Skeletal muscle tissue (tissue), 4 donors: ENCODE data around the gene CECR2. TPM values are rescaled to one million over a fixed set of nuclear protein-coding genes. Genes with fewer than 3 reads are reported as not detected.

ENCODE experiments used
- H3K27ac ChIP-seq: one replicate; pipeline ENCODE4 v1.7.0; 2013; ENCODE audit warnings: mild to moderate bottlenecking, low read depth, low read length, inconsistent platforms
- H3K27me3 ChIP-seq, 3 donors: one replicate each; pipeline ENCODE4 v1.7.0; 2013; ENCODE audit warnings: low read length in 3 of 3; ENCODE audit not compliant: control insufficient read depth in 3 of 3, insufficient read depth in 3 of 3
- H3K36me3 ChIP-seq, 3 donors: one replicate each; pipeline ENCODE4 v1.7.0; 2013; ENCODE audit warnings: low read length in 3 of 3; ENCODE audit not compliant: control insufficient read depth in 3 of 3, insufficient read depth in 3 of 3
- H3K4me1 ChIP-seq, 3 donors: one replicate each; pipeline ENCODE4 v1.7.0; 2013; ENCODE audit warnings: low read length in 3 of 3, mild to moderate bottlenecking in 3 of 3; ENCODE audit not compliant: control insufficient read depth in 3 of 3, insufficient read depth in 3 of 3
- H3K4me3 ChIP-seq, 3 donors: one replicate each; pipeline ENCODE4 v1.7.0; 2013; ENCODE audit warnings: low read length in 3 of 3
- H3K9ac ChIP-seq, 3 donors: one replicate each; pipeline ENCODE4 v1.7.0; 2013; ENCODE audit warnings: low read length in 3 of 3, mild to moderate bottlenecking in 3 of 3, moderate library complexity in 2 of 3, low read depth in 1 of 3
- H3K9me3 ChIP-seq, 3 donors: one replicate each; pipeline ENCODE4 v1.7.0; 2013; ENCODE audit warnings: low read length in 3 of 3; ENCODE audit not compliant: control insufficient read depth in 3 of 3
- total RNA-seq: library from RNA; depleted of rRNA; stranded (reverse); fragments of >200 nt; gene quantifications from one replicate; pipeline ENCODE4 v1.2.3, GENCODE V29; 2014
- donor health status: Osteomylitis.

Gene CECR2
- total RNA-seq, 1 donor from 2014 or later: 8.9 TPM

- Histone ChIP-seq H3K4me3 (no peak overlapping the region), H3K9me3 (no peaks in the 10 kb centered on the region), H3K27me3 (no peaks in the 10 kb centered on the region), H3K36me3 (no peaks in the 10 kb centered on the region), H3K9ac (peak overlapping the region in 2 of 3 donors; percentile 10 to 15), H3K27ac (peak overlapping the region; percentile 67), H3K4me1 (peaks cover 59 to 67% (median 65%) of the 10 kb centered on the region in 3 donors)
Observed at GRCh38 chr22:17472932-17473331, 103.7 kb downstream of the CECR2 start.

GRCh38 chr22:17475318-17476230 is 106.3 kb downstream of the CECR2 start:
- Histone ChIP-seq H3K36me3 (no peaks in the 10 kb centered on the region), H3K9ac (no peak overlapping the region), H3K9me3 (no peaks in the 10 kb centered on the region), H3K4me1 (peaks cover 48 to 55% (median 52%) of the 10 kb centered on the region in 3 donors), H3K4me3 (peak overlapping the region in 1 of 3 donors; percentile 4), H3K27ac (peak overlapping the region; percentile 37), H3K27me3 (no peaks in the 10 kb centered on the region)

GRCh38 chr22:17476838-17477237 is 107.6 kb downstream of the CECR2 start:
- Histone ChIP-seq H3K4me1 (peaks cover 38 to 44% (median 43%) of the 10 kb centered on the region in 3 donors), H3K27me3 (no peaks in the 10 kb centered on the region), H3K4me3 (peak overlapping the region in 2 of 3 donors; percentile 24 to 42), H3K9me3 (no peaks in the 10 kb centered on the region), H3K9ac (peak overlapping the region; percentile 16 to 43 (median 40)), H3K36me3 (no peaks in the 10 kb centered on the region), H3K27ac (peak overlapping the region; percentile 59)

- Histone ChIP-seq H3K4me3 (peak overlapping the region in 2 of 3 donors; percentile 24 to 42), H3K27me3 (no peaks in the 10 kb centered on the region), H3K36me3 (no peaks in the 10 kb centered on the region), H3K4me1 (peaks cover 32 to 39% (median 38%) of the 10 kb centered on the region in 3 donors), H3K9me3 (no peaks in the 10 kb centered on the region), H3K27ac (peak overlapping the region; percentile 59), H3K9ac (peak overlapping the region; percentile 16 to 43 (median 40))
Observed at GRCh38 chr22:17477391-17477833, 108.2 kb downstream of the CECR2 start.

- Histone ChIP-seq H3K27ac (no peak overlapping the region), H3K4me3 (no peak overlapping the region), H3K27me3 (no peaks in the 10 kb centered on the region), H3K36me3 (no peaks in the 10 kb centered on the region), H3K4me1 (peaks cover 23 to 36% (median 36%) of the 10 kb centered on the region in 3 donors), H3K9ac (no peak overlapping the region), H3K9me3 (no peaks in the 10 kb centered on the region)
Observed at GRCh38 chr22:17479135-17479534, 109.9 kb downstream of the CECR2 start.

- no peak overlapping the region for H3K27ac ChIP-seq
- no peaks in the 10 kb centered on the region for H3K36me3 ChIP-seq
Observed at GRCh38 chr22:17481424-17481823, 112.2 kb downstream of the CECR2 start.

GRCh38 chr22:17483688-17484372 is 114.6 kb downstream of the CECR2 start:
- H3K27ac ChIP-seq: peak overlapping the region; percentile 59
- H3K4me1 ChIP-seq: peaks cover 8 to 22% (median 20%) of the 10 kb centered on the region in 3 donors
- no peaks in the 10 kb centered on the region for H3K9me3 ChIP-seq
- peaks cover 0 to 3% (median 0%) of the 10 kb centered on the region in 3 donors for H3K36me3 ChIP-seq
- H3K4me3 ChIP-seq: no peak overlapping the region
- H3K27me3 ChIP-seq: no peaks in the 10 kb centered on the region
- peak overlapping the region in 2 of 3 donors; percentile 62 to 77 for H3K9ac ChIP-seq

More at GRCh38 chr22:17481424-17481823, 112.2 kb downstream of the CECR2 start:
- Histone ChIP-seq H3K4me1 (peaks cover 19 to 32% (median 31%) of the 10 kb centered on the region in 3 donors), H3K4me3 (no peak overlapping the region), H3K9ac (no peak overlapping the region), H3K9me3 (no peaks in the 10 kb centered on the region), H3K27me3 (no peaks in the 10 kb centered on the region)

- Histone ChIP-seq H3K9ac (peak overlapping the region in 2 of 3 donors; percentile 62 to 77), H3K4me1 (peaks cover 8 to 22% (median 17%) of the 10 kb centered on the region in 3 donors), H3K27ac (peak overlapping the region; percentile 59), H3K36me3 (peaks cover 0 to 3% (median 0%) of the 10 kb centered on the region in 3 donors), H3K9me3 (no peaks in the 10 kb centered on the region), H3K4me3 (no peak overlapping the region), H3K27me3 (no peaks in the 10 kb centered on the region)
Observed at GRCh38 chr22:17484608-17485007, 115.3 kb downstream of the CECR2 start.

GRCh38 chr22:17486313-17486712 is 117.1 kb downstream of the CECR2 start:
- H3K27ac ChIP-seq: peak overlapping the region; percentile 29
- H3K9ac ChIP-seq: peak overlapping the region in 1 of 3 donors; percentile 8
- H3K4me3 ChIP-seq: no peak overlapping the region
- H3K36me3 ChIP-seq: peaks cover 0 to 3% (median 0%) of the 10 kb centered on the region in 3 donors
- H3K27me3 ChIP-seq: no peaks in the 10 kb centered on the region
- H3K4me1 ChIP-seq: peaks cover 13 to 25% (median 21%) of the 10 kb centered on the region in 3 donors
- no peaks in the 10 kb centered on the region for H3K9me3 ChIP-seq
